Fibroblast of skin of left biceps (primary cell): ENCODE data around the gene STXBP6.

ENCODE experiments used
- DNase-seq, 2 experiments: peaks; one replicate each; pipeline ENCODE4 v3.0.0-alpha.2; 2013; ENCODE audit warnings: low read depth in 2 of 2

STXBP6 gene

DNA sequence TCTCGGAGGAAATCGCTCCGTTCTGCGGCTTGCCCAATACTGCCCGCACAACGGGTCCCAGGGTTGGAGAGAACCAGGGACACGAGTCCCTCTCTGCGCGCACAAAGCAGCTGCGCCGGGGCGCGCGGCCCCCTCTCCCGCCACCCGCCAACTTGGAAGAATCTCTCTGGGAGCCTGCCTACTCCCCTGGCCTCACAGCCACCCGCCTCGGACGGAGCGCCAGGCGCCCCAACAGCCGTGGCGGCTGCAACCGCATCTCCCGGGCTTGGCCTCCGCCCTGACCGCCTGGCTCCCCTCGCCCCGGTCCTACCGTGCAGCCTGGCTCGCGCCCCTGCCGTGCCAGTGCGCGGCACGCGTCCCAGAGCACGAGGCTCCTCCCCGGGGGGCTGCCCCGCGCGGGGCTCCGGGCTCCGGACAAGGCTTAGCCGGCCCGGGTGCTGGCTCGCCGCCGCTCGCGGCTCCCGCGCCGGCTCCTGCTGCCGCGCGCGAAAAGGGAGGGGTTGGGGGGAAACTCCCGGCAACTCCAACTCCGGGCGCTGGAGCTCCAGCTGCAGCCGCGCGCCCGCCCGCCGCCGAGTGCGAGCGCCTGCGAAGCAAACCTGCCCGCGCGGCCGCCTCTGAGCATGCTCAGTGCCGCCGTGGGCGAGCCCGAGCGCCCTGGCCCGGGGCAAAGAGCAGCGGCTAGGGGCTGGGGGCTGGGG is at the start of gene STXBP6:
Gene STXBP6, minus strand, starts transcription at position 580 of the 701 bp plus-strand sequence. CDS start 75,329 bp downstream, outside the sequence.
- peak; percentile 31 to 36 for DNase-seq

DNA sequence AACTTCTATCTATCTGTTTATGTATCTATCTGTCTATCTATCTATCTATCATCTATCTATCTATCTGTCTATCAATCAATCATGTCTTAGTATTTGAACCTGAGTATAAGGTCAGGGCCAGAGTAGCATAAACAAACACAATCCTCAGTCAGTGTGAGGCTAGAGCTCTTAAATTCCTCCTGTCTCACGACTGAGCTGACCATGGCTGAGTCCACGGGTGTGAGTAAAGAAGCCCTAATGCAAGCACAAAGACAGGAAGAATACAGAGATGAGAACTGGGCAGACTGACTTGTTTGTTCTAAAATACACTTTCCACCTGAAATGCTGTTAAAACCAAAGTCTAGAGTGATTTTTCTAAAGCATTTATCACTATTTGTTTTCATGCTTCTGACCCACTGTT is 47.2 kb upstream of the STXBP6 start:
- DNase-seq: no peak

DNA sequence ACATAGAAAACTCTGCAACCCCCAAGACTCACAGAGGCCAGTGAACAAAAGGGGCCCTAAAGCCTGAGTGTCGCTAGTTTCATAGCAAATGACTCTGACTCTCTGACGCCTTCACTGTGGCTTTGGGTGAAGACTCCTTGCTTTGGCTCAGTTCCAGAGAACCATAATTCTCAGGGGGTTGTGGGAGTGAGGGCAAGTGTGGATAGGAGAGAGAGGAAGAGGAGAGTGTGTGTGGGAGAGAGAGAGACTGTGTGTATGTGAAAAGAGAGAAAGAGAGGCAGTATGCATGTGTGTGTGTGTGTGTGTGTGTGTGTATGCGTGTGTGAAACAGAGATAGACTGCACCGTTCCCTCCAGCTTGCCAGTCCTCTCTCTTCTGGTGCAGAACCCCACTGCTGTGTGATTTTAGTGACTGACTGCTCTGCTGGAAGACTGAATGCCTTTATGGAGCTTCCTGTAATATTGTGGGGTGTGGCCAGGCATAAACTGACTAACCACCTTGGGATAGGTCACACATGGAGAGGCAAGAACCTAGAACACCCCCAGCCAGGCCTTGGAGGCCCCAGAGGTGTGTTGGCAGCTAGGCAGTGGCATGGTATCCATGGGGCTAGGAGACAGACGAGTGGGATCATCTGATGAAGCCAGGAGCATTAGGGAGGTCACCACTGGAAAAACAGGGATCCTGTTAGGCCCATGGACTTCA is 45.9 kb upstream of the STXBP6 start:
- DNase-seq: no peak

DNA sequence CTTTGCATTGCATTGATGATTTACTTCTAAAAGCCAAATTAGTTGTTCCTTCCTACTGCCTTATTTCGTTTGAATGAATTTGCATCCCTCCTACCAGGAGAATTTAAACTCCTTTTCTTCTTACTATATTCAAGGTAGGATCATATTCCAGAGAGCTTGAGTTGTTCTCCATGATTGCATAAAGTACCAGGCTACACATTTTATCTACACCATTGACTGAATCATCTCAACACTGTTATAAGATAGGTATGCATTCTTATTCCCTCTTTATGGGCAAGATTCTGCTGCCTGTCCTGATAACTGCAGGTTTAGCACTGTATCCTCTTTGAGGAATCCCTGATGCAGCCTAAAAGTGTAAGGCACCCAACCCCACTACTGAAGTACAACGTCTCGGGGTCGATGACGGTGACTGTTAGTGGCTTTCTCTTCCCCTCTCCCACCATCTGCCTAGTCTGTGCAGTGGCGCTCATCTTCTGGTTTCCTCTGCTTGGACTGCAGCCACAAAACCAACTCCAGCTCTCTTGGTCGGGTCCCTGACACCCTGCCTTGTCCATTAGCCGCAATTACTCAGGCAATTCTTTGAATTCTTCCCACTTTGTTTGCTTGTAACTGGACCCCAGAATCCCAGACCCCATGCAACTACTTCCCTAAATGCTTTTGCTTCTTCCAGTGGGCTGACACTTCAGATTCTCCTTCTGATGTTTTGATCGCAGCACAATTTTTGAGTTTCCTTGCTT is 44.4 kb upstream of the STXBP6 start:
- DNase-seq: no peak

GRCh38 chr14:25092258-25092740 is 42.4 kb upstream of the STXBP6 start:
- no peak for DNase-seq

DNA sequence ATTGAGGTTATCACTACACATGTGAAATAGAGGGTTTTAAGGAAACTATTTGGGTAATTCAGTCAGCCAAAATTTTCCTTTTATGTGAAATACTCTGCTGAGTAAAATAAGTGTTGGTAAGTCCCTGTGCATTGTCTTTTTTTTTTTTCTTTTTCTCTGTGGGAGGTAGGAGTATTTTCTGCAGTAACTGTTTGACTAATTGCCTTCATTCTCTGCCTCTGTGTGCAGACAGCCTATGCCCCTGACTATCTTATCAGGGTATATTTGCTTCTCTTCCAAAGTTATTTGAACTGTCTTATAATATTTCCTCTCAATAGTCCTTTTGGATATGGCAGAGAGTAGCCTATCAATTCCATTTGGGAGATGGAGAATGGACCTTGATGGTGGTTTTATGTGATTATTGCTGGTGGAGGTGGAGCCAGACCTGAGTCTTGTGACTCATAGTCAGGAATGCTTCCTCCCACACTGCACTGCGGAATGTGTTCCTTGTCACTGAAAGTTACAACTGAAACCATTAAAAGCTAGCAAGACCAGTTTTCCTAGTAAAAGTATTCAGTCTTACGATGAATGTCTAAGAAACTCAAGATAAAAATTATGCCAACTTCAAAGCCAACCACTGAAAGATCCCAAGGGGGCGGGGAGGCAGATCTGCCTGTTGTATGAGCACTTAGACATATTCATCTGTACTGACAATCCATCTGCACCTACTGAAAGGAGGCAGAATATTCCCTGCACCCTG is 40.9 kb upstream of the STXBP6 start:
- DNase-seq: peak in 1 of 2 experiments; percentile 20

- DNase-seq: no peak
Measured at GRCh38 chr14:25090256-25090655, 40.3 kb upstream of the STXBP6 start.

GRCh38 chr14:25089496-25089895 is 39.5 kb upstream of the STXBP6 start:
- no peak for DNase-seq

- no peak for DNase-seq
Measured at GRCh38 chr14:25086821-25087396, 37.0 kb upstream of the STXBP6 start.

DNA sequence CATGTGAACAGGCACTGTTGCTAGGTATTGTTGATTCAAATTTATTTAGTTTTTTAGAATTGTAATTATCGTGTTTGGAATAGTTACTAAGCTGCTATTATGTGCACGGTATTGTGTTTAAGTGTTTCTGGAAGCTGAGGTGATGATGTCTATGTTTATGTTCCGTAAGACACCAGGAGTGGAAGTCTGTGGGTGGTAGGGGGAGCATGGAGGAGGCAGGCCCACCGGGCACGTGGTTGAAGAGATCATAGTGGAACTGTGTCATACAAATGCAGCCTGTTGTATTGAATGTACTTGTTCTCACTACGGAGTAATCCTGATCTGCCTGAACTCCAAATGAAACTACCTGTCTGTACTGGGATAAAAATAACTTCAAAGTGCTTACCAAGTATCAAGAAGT is 36.1 kb upstream of the STXBP6 start:
- no peak for DNase-seq

DNA sequence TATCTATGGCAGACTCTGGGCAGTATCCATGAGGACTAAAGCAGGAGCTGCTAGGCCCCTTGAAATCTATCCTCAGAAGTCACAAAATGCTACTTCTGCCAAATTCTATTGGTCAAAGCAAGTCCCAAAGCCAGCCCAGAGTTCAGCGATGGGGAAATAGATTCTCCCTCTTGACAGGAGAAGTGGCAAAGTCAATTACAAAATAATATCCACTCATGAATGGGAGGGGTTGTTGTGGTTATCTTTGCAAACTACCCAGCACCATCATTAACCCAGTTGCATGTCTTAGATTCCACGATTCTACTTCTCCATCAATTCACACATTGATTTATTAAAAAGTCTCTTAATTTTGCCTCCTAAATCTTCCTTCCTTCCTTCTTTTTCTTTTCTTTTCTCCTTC is 30.7 kb upstream of the STXBP6 start:
- no peak for DNase-seq

DNA sequence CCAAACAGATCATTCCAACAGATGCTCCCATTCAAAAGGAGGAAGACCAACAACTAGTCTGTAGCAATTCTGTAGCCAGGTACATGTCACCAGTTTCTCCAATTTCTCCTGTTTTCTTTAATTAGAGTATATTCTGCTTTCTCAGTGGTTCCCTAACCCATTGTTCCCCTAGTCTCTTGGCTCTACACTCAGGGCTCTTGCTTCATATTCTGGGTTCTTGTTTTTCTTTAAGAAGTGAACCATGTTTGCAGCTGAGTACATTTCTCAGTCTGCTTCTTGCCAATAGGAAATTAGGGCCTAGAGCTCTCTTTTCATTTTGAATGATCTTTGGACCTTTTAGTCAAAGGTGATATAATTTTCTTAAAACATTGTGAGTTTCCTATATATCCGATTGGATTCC is 29.4 kb upstream of the STXBP6 start:
- no peak for DNase-seq

GRCh38 chr14:25074099-25074685 is 24.2 kb upstream of the STXBP6 start:
- no peak for DNase-seq

- no peak for DNase-seq
Measured at GRCh38 chr14:25069879-25070278, 19.9 kb upstream of the STXBP6 start.

GRCh38 chr14:25067600-25067999 is 17.7 kb upstream of the STXBP6 start:
- DNase-seq: no peak

DNA sequence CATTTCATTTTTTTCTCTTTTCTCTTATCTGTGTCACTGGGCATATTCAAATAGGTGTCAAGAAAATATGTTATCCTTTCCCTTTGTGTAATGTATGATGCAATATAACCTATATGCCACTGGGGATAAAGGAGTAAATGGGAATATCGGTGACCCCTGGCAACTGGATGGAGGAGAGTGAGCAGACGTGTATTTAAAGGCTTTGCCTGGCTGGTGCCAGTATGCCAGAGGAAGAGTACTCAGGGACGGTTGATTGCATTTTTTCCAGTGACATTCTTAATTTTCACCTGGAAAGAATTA is 12.0 kb upstream of the STXBP6 start:
- DNase-seq: no peak

- no peak for DNase-seq
Measured at GRCh38 chr14:25056688-25057078, 6.7 kb upstream of the STXBP6 start.

DNA sequence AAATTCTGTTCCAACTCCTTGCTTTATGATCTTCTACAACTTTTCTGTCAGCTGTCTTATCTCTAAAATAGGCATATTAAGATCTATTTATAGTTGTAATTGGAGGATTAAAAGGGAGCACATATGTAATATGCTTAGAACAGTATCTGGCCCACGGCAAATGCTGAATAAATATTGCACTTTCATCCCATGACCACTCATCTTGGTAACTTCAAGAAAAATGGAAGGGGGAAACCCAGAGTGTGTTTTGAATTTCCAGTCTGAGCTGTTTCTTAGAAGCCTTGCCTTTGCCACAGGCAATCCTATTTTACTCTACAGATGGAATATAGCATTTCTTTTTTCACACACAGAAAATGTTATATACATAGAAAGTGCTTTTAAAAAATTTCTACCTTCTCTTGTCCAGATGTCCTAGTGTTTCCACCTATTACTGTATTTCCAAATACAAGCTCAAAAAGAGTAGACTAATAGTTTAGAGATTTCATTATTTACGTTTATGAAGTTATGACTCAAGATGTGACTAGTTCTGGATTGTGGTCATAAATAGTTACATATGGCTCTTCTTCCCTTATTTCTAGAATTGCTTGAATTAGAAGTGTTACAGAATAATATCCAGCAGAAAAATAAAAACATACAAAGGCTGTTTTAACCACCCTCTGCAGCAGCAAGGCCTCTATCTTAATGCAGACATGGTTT is 6.2 kb upstream of the STXBP6 start:
- peak; percentile 10 to 25 for DNase-seq

DNA sequence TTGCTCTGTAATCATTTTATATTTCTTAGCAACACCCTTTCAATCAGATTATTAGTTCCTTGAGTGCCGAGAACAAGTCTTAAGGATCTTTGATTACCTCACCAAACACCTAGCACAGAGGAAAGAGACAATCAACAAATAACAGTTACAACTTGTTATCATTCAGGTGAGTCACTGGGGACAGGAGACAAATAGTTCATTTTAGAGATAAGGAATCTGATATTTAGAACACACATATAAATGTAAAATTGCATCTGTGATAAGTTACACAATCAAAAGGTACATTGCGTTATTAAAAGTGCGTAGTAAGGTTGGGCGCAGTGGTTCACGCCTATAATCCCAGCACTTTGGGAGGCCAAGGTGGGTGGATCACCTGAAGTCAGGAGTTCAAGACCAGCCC is 5.1 kb upstream of the STXBP6 start:
- no peak for DNase-seq

GRCh38 chr14:25053585-25053984 is 3.6 kb upstream of the STXBP6 start:
- no peak for DNase-seq

- DNase-seq: no peak
Measured at GRCh38 chr14:25052921-25053320, 3.0 kb upstream of the STXBP6 start.
